RWPE1 (cell line): ENCODE measurements around the gene WWOX.

Source experiments
- CTCF ChIA-PET: fragments of 350-600 bp; sonication (Branson Sonifier 250); formaldehyde crosslinking; extraction: SDS; loops from one replicate; lab custom pipeline; 2021; lab: Yijun Ruan, JAX
- POLR2A ChIA-PET: fragments of 400-600 bp; formaldehyde crosslinking; extraction: SDS; loops from one replicate; lab custom pipeline; 2020; ENCODE audit warnings: antibody characterized with exemption; ENCODE audit not compliant: low non-redundant PET; lab: Yijun Ruan, JAX
- DNase-seq: peaks from one replicate; pipeline ENCODE4 v3.0.0; 2012; ENCODE audit warnings: low spot score
- H3K27ac ChIP-seq: fragments of 450-650 bp; 2 replicates; pipeline ENCODE4 v1.5.1; 2017
- TF ChIP-seq, protein P1 (sequence below): fragments of 450-650 bp; conservative IDR thresholded peaks from 2 replicates; pipeline ENCODE4 v1.5.1; 2017; ENCODE audit warnings: low read depth, mild to moderate bottlenecking

The WWOX gene

DNA sequence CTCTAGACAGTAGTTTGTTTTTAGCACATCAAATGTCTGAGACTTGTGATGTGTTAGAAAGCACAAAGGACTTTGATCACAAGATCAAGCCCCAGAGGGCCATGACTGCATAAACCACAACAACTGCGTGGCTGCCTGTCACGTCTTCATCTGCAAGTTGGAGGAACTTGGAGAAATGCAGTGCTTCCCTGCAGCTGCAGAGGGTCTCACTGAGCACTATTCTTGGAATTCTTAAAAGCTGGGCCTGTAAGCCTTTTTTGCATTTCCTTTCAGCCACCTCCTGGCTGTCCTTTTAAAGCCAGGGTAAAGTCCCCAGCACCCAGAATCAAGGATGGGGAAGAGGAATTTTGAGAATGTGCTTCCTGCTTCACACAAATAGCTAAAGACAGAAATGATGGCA is 1069.8 kb downstream of the WWOX start:
- POLR2A ChIA-PET = no interaction called here
- H3K27ac ChIP-seq = no peak overlapping the region
- no peak for DNase-seq
- CTCF ChIA-PET = no interaction called here
- TF ChIP-seq, protein P1, sequence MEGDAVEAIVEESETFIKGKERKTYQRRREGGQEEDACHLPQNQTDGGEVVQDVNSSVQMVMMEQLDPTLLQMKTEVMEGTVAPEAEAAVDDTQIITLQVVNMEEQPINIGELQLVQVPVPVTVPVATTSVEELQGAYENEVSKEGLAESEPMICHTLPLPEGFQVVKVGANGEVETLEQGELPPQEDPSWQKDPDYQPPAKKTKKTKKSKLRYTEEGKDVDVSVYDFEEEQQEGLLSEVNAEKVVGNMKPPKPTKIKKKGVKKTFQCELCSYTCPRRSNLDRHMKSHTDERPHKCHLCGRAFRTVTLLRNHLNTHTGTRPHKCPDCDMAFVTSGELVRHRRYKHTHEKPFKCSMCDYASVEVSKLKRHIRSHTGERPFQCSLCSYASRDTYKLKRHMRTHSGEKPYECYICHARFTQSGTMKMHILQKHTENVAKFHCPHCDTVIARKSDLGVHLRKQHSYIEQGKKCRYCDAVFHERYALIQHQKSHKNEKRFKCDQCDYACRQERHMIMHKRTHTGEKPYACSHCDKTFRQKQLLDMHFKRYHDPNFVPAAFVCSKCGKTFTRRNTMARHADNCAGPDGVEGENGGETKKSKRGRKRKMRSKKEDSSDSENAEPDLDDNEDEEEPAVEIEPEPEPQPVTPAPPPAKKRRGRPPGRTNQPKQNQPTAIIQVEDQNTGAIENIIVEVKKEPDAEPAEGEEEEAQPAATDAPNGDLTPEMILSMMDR = no peak

DNA sequence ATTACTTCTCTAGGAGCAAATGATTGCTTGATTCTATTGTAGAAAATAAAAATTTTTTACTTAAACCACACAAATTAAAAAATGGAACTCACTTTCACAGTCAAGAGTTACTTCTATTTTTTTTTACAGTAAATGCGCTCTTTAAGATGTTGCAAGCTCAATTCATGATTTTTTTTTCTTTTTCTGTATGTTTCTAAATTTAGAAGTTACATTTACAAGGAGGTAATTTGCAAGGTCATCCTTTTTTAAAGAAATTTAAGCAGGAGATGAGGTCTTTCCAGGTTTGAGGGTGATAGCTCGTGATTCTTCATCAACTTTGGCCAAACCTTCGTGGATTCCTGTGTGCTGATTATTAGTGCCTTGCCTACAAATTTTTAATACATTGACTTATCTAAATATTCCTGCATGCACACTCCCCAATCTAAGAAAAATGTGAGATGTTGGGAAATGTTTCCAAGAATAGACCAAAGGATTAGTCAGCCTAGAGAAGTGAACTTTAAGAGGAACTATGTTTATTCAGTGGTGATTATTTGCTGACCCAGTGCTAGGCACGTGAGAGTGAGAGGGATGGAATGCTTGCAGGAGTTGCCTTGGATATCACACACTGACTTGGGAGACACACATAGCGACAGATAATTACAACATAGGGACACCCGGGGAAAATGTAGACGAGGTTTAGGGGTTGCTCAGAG is 1071.2 kb downstream of the WWOX start:
- no peak overlapping the region for H3K27ac ChIP-seq
- ChIA-PET CTCF (no interaction called here), POLR2A (no interaction called here)
- no peak for DNase-seq
- TF ChIP-seq, protein P1 = no peak

DNA sequence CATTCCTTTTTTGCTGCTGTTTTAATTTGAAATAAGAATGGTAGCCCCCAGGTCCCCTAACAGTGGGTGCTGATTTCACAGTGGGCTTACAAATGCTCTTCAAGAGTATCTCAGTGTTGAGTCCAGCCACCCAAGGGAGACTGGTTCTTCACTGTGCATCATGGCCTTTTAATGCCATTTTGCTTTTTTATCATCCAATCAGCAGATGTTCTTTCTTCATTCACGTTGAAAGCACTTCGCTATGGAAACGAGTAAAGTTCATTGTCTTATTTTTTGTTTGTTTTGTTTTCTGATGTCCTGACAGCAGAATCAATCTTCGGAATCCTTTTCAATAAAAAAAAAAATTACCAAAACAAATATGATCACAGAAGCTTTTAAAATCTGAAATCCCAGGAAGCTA is 1072.0 kb downstream of the WWOX start:
- ChIA-PET CTCF (no interaction called here), POLR2A (no interaction called here)
- H3K27ac ChIP-seq = no peak overlapping the region
- no peak for DNase-seq
- TF ChIP-seq, protein P1 = no peak

DNA sequence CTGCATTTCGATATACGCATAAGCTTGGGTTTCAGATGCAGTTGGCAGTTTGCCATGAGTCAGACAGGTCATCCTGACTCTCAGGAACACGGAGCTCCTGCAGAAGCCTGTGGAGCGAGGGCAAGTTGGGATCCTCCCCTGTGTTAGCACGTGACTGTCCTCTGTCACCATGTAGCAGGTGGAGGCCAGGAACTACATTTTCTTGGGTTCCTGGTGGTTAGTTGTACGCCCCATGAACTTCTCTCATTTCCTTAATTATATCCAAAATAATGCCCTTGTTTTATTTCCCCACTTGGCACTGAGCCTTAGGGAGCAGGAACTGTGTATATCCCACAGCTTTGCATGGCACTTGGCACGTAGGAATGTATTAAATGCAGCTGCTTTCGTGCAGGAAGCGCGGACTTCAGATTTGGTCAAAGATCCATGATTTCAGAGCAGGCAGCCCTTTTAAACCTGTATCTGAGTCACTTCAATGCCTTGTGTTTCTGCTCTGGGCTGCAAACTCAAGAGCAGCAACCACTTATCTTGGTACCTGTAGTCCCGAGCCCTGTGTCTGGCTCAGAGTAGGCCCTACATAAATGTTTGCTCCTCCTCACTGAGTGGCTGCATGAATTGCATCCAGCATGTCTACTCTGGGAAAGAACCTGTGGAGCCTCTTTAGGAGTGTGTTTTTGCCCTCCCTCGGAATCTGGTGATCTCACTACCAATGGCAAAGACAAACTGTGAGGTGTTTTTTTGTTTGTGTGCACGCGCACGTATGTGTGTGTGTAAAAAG is 1072.7 kb downstream of the WWOX start:
- no peak for DNase-seq
- TF ChIP-seq, protein P1 = no peak
- ChIA-PET CTCF (no interaction called here), POLR2A (no interaction called here)
- H3K27ac ChIP-seq = no peak overlapping the region

DNA sequence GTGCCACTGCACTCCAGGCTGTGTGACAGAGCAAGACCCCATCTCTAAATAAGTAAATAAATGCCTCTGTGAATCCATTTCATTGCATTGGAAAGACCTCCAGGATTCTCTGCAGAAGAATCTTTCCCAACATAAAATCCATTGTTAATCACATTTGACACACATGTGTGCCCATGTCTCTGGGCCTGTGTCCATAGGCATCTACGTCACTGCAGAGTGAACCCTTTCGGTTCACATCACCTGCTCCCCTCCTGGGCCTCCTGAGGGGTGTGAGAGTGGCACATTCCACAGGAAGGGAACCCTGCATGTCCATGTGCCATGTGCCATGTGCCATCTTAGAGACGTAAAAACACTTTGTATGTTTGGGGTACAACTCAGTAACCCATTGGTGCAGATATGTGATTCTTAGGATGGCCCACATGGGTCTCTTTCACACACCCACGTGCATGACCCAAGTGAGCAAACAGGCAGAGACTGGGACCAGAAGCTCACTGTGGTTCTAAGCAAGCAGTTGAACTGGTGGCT is 1073.6 kb downstream of the WWOX start:
- TF ChIP-seq, protein P1 = no peak
- ChIA-PET CTCF (no interaction called here), POLR2A (no interaction called here)
- H3K27ac ChIP-seq = no peak overlapping the region
- no peak for DNase-seq

DNA sequence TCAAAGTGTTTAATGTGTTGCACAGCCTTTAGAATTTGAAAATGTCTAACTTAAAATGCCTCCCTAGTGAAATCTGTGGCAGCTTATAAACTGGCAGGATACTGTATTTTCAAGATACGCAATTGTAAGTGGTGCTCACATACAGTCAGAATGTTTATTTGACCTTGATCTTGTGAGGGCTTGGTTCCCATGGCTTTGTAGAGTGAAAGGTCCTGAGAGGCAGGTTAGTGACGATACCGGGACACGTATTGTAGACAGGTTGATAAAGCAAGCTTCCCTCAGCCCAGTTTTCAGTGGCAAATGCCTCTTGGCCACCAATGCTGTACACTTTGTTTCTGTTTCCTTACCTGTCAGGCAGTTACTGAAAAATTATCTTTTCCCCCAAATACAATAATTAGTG is 1074.5 kb downstream of the WWOX start:
- DNase-seq = no peak
- CTCF ChIA-PET = no interaction called here
- H3K27ac ChIP-seq = no peak overlapping the region
- TF ChIP-seq, protein P1 = no peak
- POLR2A ChIA-PET = no interaction called here
